ENCODE results near the gene EFNA5.

The EFNA5 gene

DNA sequence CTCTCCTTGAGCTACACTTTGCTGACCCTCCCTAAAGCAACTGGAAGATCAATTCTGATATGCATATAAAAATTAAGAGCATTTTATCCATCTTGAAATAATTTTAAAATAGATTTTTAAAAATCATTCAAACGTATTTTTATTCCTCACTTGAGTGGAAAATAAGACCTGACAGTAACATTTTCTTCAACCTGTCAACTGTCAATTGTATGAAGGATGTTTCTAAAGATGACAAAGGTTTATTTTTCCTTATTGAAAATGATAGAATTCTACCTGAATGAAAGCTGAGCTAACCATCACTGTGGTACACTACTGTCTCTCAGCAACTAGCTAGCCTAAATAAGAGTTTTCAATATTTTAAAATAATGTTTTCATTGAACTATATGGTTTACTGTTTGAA lies 7.0 kb downstream of the EFNA5 start:
- no peaks in the 10 kb centered on the region for H3K27me3 ChIP-seq (ENCODE audit: insufficient read depth, low read depth)
- TF ChIP-seq CTCF (conservative IDR thresholded peaks at IDR 0.05; ENCODE audit: low read depth, low read length): no peak
- H3K9ac ChIP-seq: no peak overlapping the region
- no peak overlapping the region for H2AFZ ChIP-seq (ENCODE audit: low read depth)
- no peaks in the 10 kb centered on the region for H3K4me1 ChIP-seq (ENCODE audit: low read depth, poor library complexity, severe bottlenecking)
- H4K20me1 ChIP-seq (ENCODE audit: insufficient read depth): no peaks in the 10 kb centered on the region
- H3K27ac ChIP-seq: no peak overlapping the region
- H3K4me2 ChIP-seq: no peak overlapping the region
- no peaks in the 10 kb centered on the region for H3K79me2 ChIP-seq (ENCODE audit: insufficient read depth, low read depth)
- no peak overlapping the region for H3K4me3 ChIP-seq (IDR thresholded peaks at IDR 0.05; ENCODE audit: insufficient read depth, low read depth, low read length)
- no peaks in the 10 kb centered on the region for H3K36me3 ChIP-seq (ENCODE audit: insufficient read depth)

DNA sequence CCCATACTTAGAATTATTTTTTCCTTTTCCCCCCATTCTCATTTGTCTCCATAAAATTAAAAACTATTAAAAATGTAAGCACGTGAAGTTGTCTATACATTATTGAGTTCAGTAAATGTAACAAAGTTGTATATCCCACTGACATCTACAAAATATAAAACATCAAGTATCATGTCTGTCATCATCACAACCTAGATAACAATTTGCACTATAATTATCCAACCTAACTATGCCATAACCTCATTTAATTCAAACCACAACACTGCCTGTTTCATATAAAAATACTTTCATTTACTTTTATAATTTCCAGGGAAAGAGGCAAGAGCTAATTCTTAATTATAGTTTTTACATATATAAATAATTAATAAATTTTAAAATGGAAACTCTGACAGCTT lies 9.1 kb downstream of the EFNA5 start:
- Histone ChIP-seq H3K4me1 (ENCODE audit: low read depth, poor library complexity, severe bottlenecking) (no peaks in the 10 kb centered on the region), H3K27ac (no peak overlapping the region), H3K4me2 (no peak overlapping the region), H3K4me3 (IDR thresholded peaks at IDR 0.05; ENCODE audit: insufficient read depth, low read depth, low read length) (no peak overlapping the region), H3K36me3 (ENCODE audit: insufficient read depth) (no peaks in the 10 kb centered on the region), H3K79me2 (ENCODE audit: insufficient read depth, low read depth) (no peaks in the 10 kb centered on the region), H2AFZ (ENCODE audit: low read depth) (no peak overlapping the region), H3K27me3 (ENCODE audit: insufficient read depth, low read depth) (no peaks in the 10 kb centered on the region), H4K20me1 (ENCODE audit: insufficient read depth) (no peaks in the 10 kb centered on the region), H3K9ac (no peak overlapping the region)
- no peak for TF ChIP-seq CTCF (conservative IDR thresholded peaks at IDR 0.05; ENCODE audit: low read depth, low read length)

DNA sequence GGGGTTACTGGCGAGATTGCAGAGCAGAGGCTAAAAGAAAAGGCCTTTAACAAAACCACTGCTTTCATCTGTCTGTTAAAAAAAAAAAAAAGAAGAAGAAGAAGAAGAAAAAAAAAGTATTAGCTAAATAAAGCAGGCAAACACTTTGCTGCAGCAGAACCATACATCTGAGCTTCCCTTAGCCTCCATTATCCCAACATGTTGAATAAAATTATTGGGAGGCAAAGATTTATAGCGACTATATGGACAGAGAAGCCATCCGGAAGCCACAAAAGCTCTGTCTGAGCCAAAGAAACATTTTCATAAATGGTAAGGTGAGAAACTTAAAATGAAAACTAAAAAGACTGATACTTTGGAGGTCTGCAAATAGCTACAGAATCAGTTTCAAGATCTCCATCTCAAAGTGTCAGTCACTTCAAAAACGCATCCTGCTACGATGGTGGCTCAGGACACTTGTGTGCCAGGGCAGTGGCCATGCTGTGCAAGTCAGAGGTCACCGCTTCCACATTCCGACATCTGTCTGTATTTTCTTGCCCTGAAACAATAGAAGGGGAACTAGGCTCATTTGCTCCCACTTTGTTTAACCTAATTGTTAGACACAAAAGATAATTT lies 9.6 kb downstream of the EFNA5 start:
- no peaks in the 10 kb centered on the region for H3K79me2 ChIP-seq (ENCODE audit: insufficient read depth, low read depth)
- no peaks in the 10 kb centered on the region for H3K27me3 ChIP-seq (ENCODE audit: insufficient read depth, low read depth)
- no peak overlapping the region for H3K27ac ChIP-seq
- no peak overlapping the region for H2AFZ ChIP-seq (ENCODE audit: low read depth)
- no peaks in the 10 kb centered on the region for H3K36me3 ChIP-seq (ENCODE audit: insufficient read depth)
- no peak overlapping the region for H3K9ac ChIP-seq
- H3K4me3 ChIP-seq (IDR thresholded peaks at IDR 0.05; ENCODE audit: insufficient read depth, low read depth, low read length): no peak overlapping the region
- H4K20me1 ChIP-seq (ENCODE audit: insufficient read depth): no peaks in the 10 kb centered on the region
- TF ChIP-seq CTCF (conservative IDR thresholded peaks at IDR 0.05; ENCODE audit: low read depth, low read length): no peak
- H3K4me2 ChIP-seq: no peak overlapping the region
- no peaks in the 10 kb centered on the region for H3K4me1 ChIP-seq (ENCODE audit: low read depth, poor library complexity, severe bottlenecking)

DNA sequence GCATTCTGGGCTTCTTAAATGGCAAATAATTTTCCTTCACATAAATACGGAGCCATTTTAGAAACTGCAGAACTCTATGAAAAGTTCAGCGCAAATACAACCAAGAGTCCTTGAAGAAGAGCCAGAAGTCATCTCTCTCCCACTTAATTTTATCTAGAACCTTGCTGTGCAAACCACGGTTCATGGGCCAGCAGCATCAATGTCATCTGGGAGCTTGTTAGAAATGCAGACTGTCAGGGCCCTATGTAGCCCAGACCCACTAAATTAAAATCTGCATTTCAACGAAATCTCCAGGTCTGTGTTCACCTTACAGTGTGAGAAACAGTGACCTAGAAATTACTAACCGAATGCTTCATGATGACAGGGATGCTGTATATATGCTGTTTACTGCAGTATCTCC lies 12.2 kb downstream of the EFNA5 start:
- Histone ChIP-seq H3K79me2 (ENCODE audit: insufficient read depth, low read depth) (no peaks in the 10 kb centered on the region), H3K27me3 (ENCODE audit: insufficient read depth, low read depth) (no peaks in the 10 kb centered on the region), H3K4me1 (ENCODE audit: low read depth, poor library complexity, severe bottlenecking) (no peaks in the 10 kb centered on the region), H3K4me2 (no peak overlapping the region), H3K4me3 (IDR thresholded peaks at IDR 0.05; ENCODE audit: insufficient read depth, low read depth, low read length) (no peak overlapping the region), H2AFZ (ENCODE audit: low read depth) (no peak overlapping the region), H4K20me1 (ENCODE audit: insufficient read depth) (no peaks in the 10 kb centered on the region), H3K9ac (no peak overlapping the region), H3K27ac (no peak overlapping the region), H3K36me3 (ENCODE audit: insufficient read depth) (no peaks in the 10 kb centered on the region)
- no peak for TF ChIP-seq CTCF (conservative IDR thresholded peaks at IDR 0.05; ENCODE audit: low read depth, low read length)
